Hepatocyte (in vitro differentiated cells): ENCODE data around the gene DZIP1L. TPM values are rescaled to one million over a fixed set of nuclear protein-coding genes. Genes with fewer than 3 reads are reported as not detected.

Experiments used
- DNase-seq: peaks from one replicate; pipeline ENCODE4 v3.0.0-alpha.2; 2016; ENCODE audit warnings: low spot score
- H2AFZ ChIP-seq: fragments of 200-600 bp; sonication (generic); 2 replicates; pipeline ENCODE4 v1.6.0; 2016; ENCODE audit warnings: antibody characterized with exemption, mild to moderate bottlenecking
- H3K27ac ChIP-seq: fragments of 200-600 bp; sonication (generic); 2 replicates; pipeline ENCODE4 v1.5.1; 2016; ENCODE audit warnings: mild to moderate bottlenecking
- H3K27me3 ChIP-seq: fragments of 200-600 bp; sonication (generic); 2 replicates; pipeline ENCODE4 v1.6.1; 2016
- H3K36me3 ChIP-seq: fragments of 200-600 bp; sonication (generic); replicated peaks from 2 replicates; pipeline ENCODE4 v1.5.1; 2016; ENCODE audit warnings: low read depth; ENCODE audit not compliant: insufficient read depth
- H3K4me1 ChIP-seq: fragments of 200-600 bp; sonication (generic); 2 replicates; pipeline ENCODE4 v1.5.1; 2016; ENCODE audit warnings: mild to moderate bottlenecking, moderate library complexity; ENCODE audit not compliant: insufficient read depth
- H3K4me2 ChIP-seq: fragments of 200-600 bp; sonication (generic); 2 replicates; pipeline ENCODE4 v1.6.0; 2016
- H3K4me3 ChIP-seq: fragments of 200-600 bp; sonication (generic); 2 replicates; pipeline ENCODE4 v1.5.1; 2016; ENCODE audit warnings: mild to moderate bottlenecking
- H3K79me2 ChIP-seq: fragments of 200-600 bp; sonication (generic); 2 replicates; pipeline ENCODE4 v1.6.0; 2017; ENCODE audit warnings: mild to moderate bottlenecking
- H3K9me2 ChIP-seq: fragments of 200-600 bp; sonication (generic); replicated peaks from 2 replicates; pipeline ENCODE4 v1.6.0; 2017; ENCODE audit warnings: mild to moderate bottlenecking; ENCODE audit not compliant: insufficient read depth
- H3K9me3 ChIP-seq: fragments of 200-600 bp; sonication (generic); 2 replicates; pipeline ENCODE4 v1.5.1; 2016; ENCODE audit warnings: low read depth, mild to moderate bottlenecking
- H4K20me1 ChIP-seq: fragments of 200-600 bp; sonication (generic); 2 replicates; pipeline ENCODE4 v1.6.0; 2016; ENCODE audit warnings: mild to moderate bottlenecking; ENCODE audit not compliant: insufficient read depth, poor library complexity, severe bottlenecking
- EZH2 ChIP-seq: fragments of 200-600 bp; sonication (generic); IDR thresholded peaks from 2 replicates; pipeline ENCODE4 v1.6.1; 2016; ENCODE audit warnings: antibody characterized with exemption, mild to moderate bottlenecking, borderline replicate concordance
- EZH2phosphoT487 ChIP-seq: fragments of 200-600 bp; sonication (generic); IDR thresholded peaks from one replicate; pipeline ENCODE4 v1.6.1; 2018; ENCODE audit warnings: antibody characterized with exemption, mild to moderate bottlenecking, low read depth, moderate library complexity; ENCODE audit not compliant: unreplicated experiment, severe bottlenecking
- WGBS: methylation state at CpG from one replicate; pipeline ENCODE4 v1.1.6; 2016; ENCODE audit warnings: low lambda C conversion rate; ENCODE audit errors: missing lambda C conversion rate; 5-methylcytosine and 5-hydroxymethylcytosine counted together
- polyA plus RNA-seq: library from polyadenylated mRNA; unstranded; fragments of >200 nt; fragmentation: Nextera tagmentation; extraction: Ambion mirVana; gene quantifications from 2 replicates; pipeline ENCODE4 v1.2.1, GENCODE V29; 2016
- total RNA-seq: library from RNA; depleted of rRNA; stranded (reverse); fragments of >200 nt; gene quantifications from 2 replicates; pipeline ENCODE4 v1.2.3, GENCODE V29; 2014
- TF ChIP-seq, protein P1 (sequence below): fragments of 200-600 bp; sonication (generic); IDR thresholded peaks from 2 replicates; pipeline ENCODE4 v1.5.1; 2016; ENCODE audit warnings: antibody characterized with exemption, mild to moderate bottlenecking; ENCODE audit not compliant: poor library complexity

DZIP1L gene
- total and polyA plus RNA-seq, 2 experiments from 2014 or later = 4.0 to 7.5 TPM

DNA sequence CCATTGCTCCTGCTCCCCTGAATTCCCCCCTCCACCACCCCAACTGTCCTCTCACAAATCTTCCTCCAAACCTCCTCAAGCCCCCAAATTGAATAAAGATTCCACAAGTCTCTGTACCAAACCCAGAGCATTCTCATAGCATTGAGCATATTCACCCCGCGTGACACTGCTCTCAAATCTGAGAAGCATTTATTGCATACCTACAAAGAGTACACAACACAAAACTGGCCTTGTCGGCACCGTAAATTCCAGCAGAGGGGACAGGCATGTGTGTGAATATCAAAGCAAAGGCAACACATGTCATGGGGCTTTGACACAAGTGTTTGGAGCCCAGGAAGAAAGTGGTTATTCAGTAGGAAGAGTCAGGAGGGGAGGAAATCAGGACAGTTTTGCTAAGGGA is 102.9 kb downstream of the DZIP1L start:
- Histone ChIP-seq H3K9me2 (no peaks in the 10 kb centered on the region), H2AFZ (no peak overlapping the region), H3K27ac (no peak overlapping the region), H3K4me2 (no peak overlapping the region), H3K4me3 (no peak overlapping the region), H3K79me2 (no peaks in the 10 kb centered on the region), H3K27me3 (no peaks in the 10 kb centered on the region), H3K4me1 (no peaks in the 10 kb centered on the region), H3K9me3 (no peaks in the 10 kb centered on the region), H4K20me1 (no peaks in the 10 kb centered on the region), H3K36me3 (no peaks in the 10 kb centered on the region)
- DNase-seq = no peak
- WGBS = 89% methylated on average over 4 of the region's 4 CpGs
- no peak for TF ChIP-seq EZH2
- TF ChIP-seq, protein P1, sequence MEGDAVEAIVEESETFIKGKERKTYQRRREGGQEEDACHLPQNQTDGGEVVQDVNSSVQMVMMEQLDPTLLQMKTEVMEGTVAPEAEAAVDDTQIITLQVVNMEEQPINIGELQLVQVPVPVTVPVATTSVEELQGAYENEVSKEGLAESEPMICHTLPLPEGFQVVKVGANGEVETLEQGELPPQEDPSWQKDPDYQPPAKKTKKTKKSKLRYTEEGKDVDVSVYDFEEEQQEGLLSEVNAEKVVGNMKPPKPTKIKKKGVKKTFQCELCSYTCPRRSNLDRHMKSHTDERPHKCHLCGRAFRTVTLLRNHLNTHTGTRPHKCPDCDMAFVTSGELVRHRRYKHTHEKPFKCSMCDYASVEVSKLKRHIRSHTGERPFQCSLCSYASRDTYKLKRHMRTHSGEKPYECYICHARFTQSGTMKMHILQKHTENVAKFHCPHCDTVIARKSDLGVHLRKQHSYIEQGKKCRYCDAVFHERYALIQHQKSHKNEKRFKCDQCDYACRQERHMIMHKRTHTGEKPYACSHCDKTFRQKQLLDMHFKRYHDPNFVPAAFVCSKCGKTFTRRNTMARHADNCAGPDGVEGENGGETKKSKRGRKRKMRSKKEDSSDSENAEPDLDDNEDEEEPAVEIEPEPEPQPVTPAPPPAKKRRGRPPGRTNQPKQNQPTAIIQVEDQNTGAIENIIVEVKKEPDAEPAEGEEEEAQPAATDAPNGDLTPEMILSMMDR = no peak
- TF ChIP-seq EZH2phosphoT487 = no peak

Other genes starting within 250 kb of the DZIP1L start
- 73.0 and 91.5 TPM in 2 replicates for gene CLDN18, start 105.4 kb downstream of the DZIP1L start, total RNA-seq
- 25.7 and 36.4 TPM in 2 replicates for gene CLDN18, start 105.4 kb downstream of the DZIP1L start, polyA plus RNA-seq
- 0.16 and 0.67 TPM in 2 replicates for gene A4GNT, start 16.8 kb upstream of the DZIP1L start, total RNA-seq
- gene A4GNT, start 16.8 kb upstream of the DZIP1L start, polyA plus RNA-seq = 0.28 TPM in 1 of 2 replicates, not detected in the other
- gene DBR1, start 59.3 kb upstream of the DZIP1L start, total RNA-seq = 13.8 and 14.3 TPM in 2 replicates
- 8.2 and 8.6 TPM in 2 replicates for gene DBR1, start 59.3 kb upstream of the DZIP1L start, polyA plus RNA-seq
- gene ARMC8, start 71.7 kb upstream of the DZIP1L start, total RNA-seq = 47.0 and 52.4 TPM in 2 replicates
- gene ARMC8, start 71.7 kb upstream of the DZIP1L start, polyA plus RNA-seq = 44.0 and 46.4 TPM in 2 replicates
- not detected in 2 replicates for gene NME9, start 214.2 kb upstream of the DZIP1L start, total RNA-seq
- 0.85 and 1.0 TPM in 2 replicates for gene NME9, start 214.2 kb upstream of the DZIP1L start, polyA plus RNA-seq
- gene MRAS, start 233.0 kb upstream of the DZIP1L start, total RNA-seq = 13.2 and 17.9 TPM in 2 replicates
- gene MRAS, start 233.0 kb upstream of the DZIP1L start, polyA plus RNA-seq = 13.3 and 16.5 TPM in 2 replicates